ENCODE data around the gene NPAS2. TPM values are rescaled to one million over a fixed set of nuclear protein-coding genes. Genes with fewer than 3 reads are reported as not detected.

NPAS2 gene
- total RNA-seq, 2 donors from 2014 or later: 29.2 to 50.8 TPM

GRCh38 chr2:100823665-100824438 lies 3.9 kb downstream of the NPAS2 start:
- no peak for TF ChIP-seq CTCF (IDR thresholded peaks at IDR 0.05)
- ATAC-seq (ENCODE audit: insufficient number of reproducible peaks, low FRiP score, low read depth): no peak
- H3K27ac ChIP-seq: peak overlapping the region; percentile 7 to 14

DNA sequence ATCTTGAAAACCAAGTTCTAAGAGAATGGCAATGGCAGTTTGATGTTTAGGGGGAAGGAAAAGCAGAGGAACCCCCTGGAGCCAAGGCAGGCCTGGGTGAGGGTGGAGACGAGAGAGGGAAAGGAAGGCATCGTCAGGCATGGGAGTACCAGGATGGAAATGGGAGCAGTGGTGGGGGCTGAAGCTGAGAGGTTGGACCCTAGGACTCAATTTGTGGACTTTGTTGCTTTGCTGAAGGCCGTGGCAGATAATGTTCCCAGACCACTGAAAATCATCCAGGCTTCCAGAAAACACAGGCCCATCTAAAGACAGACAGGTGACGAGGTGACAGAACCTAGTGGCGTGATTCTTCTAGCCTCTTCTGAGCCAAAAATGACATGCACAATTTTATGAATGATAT lies 4.9 kb downstream of the NPAS2 start:
- Histone ChIP-seq H3K36me3 (no peaks in the 10 kb centered on the region), H3K4me3 (no peak overlapping the region), H3K9me3 (peaks cover 4% of the 10 kb centered on the region), H3K4me1 (ENCODE audit: control insufficient read depth in 1 of 2, low read depth in 2 of 2) (peaks cover 8 to 26% of the 10 kb centered on the region in 2 donors), H3K27me3 (replicated peaks; ENCODE audit: insufficient read depth) (no peaks in the 10 kb centered on the region), H3K27ac (no peak overlapping the region)
- no peak for DNase-seq (ENCODE audit: low spot score)
- no peak for ATAC-seq (ENCODE audit: insufficient number of reproducible peaks, low FRiP score, low read depth)
- TF ChIP-seq CTCF (IDR thresholded peaks at IDR 0.05): no peak

More at GRCh38 chr2:100823665-100824438, 3.9 kb downstream of the NPAS2 start:
- H3K9me3 ChIP-seq: peaks cover 4% of the 10 kb centered on the region
- DNase-seq (ENCODE audit: low spot score): no peak
- no peak overlapping the region for H3K4me3 ChIP-seq
- H3K27me3 ChIP-seq (replicated peaks; ENCODE audit: insufficient read depth): no peaks in the 10 kb centered on the region
- H3K4me1 ChIP-seq (ENCODE audit: control insufficient read depth in 1 of 2, low read depth in 2 of 2): peaks cover 8 to 26% of the 10 kb centered on the region in 2 donors
- H3K36me3 ChIP-seq: no peaks in the 10 kb centered on the region

DNA sequence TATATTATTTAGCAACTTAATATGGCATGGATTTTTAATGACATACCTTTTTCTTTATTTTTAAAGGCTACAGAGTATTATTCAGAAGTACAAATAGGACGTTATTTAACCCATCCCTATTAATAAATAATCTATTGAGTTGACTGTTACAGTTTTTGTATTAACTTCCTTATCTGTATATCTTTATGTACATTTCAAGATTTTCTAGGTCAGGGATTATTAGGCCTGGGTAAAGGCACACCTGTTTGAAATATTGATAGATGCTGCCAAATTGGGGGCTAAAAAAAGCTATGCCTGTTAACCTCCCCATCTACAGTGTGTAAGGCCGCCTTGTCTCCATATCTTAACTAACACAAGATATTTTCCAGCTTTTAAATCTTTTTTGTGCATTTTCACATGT lies 6.6 kb downstream of the NPAS2 start:
- H3K4me1 ChIP-seq (ENCODE audit: control insufficient read depth in 1 of 2, low read depth in 2 of 2): peaks cover 8 to 26% of the 10 kb centered on the region in 2 donors
- H3K36me3 ChIP-seq: no peaks in the 10 kb centered on the region
- TF ChIP-seq CTCF (IDR thresholded peaks at IDR 0.05): no peak
- no peaks in the 10 kb centered on the region for H3K27me3 ChIP-seq (replicated peaks; ENCODE audit: insufficient read depth)
- peaks cover 4% of the 10 kb centered on the region for H3K9me3 ChIP-seq
- no peak for ATAC-seq (ENCODE audit: insufficient number of reproducible peaks, low FRiP score, low read depth)
- no peak for DNase-seq (ENCODE audit: low spot score)
- H3K4me3 ChIP-seq: no peak overlapping the region
- no peak overlapping the region for H3K27ac ChIP-seq

DNA sequence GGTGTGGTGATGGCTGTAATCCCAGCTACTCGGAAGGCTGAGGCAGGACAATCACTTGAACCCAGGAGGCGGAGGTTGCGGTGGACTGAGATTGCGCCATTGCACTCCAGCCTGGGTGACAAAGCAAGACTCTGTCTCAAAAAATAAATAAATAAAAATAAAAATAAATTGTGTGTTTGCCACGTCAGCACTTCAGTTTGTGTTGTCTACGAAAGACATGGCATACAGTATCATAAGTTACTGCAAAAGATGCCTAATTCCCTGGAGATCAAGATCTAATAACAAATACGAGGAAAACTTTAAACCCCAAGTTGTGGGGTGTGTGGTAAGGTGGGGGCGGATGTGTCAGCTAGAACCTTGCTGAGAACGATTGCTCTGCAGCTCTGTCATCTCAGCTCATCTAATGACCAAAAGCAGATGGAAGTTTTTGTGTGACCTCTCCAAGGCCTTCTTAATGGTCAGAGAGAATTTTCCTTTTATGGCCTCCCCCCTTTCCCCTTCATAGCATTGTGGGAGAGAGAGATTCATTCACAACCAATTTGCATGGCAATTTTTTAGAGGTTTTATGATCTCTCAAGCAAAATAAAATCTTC lies 11.3 kb downstream of the NPAS2 start:
- Histone ChIP-seq H3K4me1 (ENCODE audit: control insufficient read depth in 1 of 2, low read depth in 2 of 2) (peaks cover 21 to 47% of the 10 kb centered on the region in 2 donors), H3K36me3 (no peaks in the 10 kb centered on the region), H3K9me3 (peaks cover 4% of the 10 kb centered on the region), H3K27ac (no peak overlapping the region), H3K4me3 (no peak overlapping the region), H3K27me3 (replicated peaks; ENCODE audit: insufficient read depth) (no peaks in the 10 kb centered on the region)
- DNase-seq (ENCODE audit: low spot score) (no peak), ATAC-seq (ENCODE audit: insufficient number of reproducible peaks, low FRiP score, low read depth) (no peak)
- TF ChIP-seq CTCF (IDR thresholded peaks at IDR 0.05): no peak

- H3K27ac ChIP-seq: no peak overlapping the region
- no peaks in the 10 kb centered on the region for H3K27me3 ChIP-seq (replicated peaks; ENCODE audit: insufficient read depth)
- DNase-seq (ENCODE audit: low spot score) (no peak), ATAC-seq (ENCODE audit: insufficient number of reproducible peaks, low FRiP score, low read depth) (no peak)
- no peak for TF ChIP-seq CTCF (IDR thresholded peaks at IDR 0.05)
- peaks cover 4% of the 10 kb centered on the region for H3K9me3 ChIP-seq
- H3K4me3 ChIP-seq: no peak overlapping the region
- H3K36me3 ChIP-seq: no peaks in the 10 kb centered on the region
- H3K4me1 ChIP-seq (ENCODE audit: control insufficient read depth in 1 of 2, low read depth in 2 of 2): peaks cover 21 to 47% of the 10 kb centered on the region in 2 donors
These were observed 11.9 kb downstream of the NPAS2 start for GRCh38 chr2:100831831-100832230.
